Breast epithelium (tissue), 4 donors: ENCODE results near the gene ACOD1. TPM values are rescaled to one million over a fixed set of nuclear protein-coding genes. Genes with fewer than 3 reads are reported as not detected.

Source experiments
- DNase-seq, 2 donors: peaks; one replicate each; pipeline ENCODE4 v3.0.0-alpha.2; 2019; ENCODE audit warnings: low spot score in 2 of 2
- H3K27ac ChIP-seq, 2 donors: fragments of 200-600 bp; sonication (generic) in 1 of 2; one replicate each; pipeline ENCODE4 v1.5.1; 2016 to 2019; ENCODE audit warnings: mild to moderate bottlenecking in 1 of 2
- H3K27me3 ChIP-seq, 2 donors: fragments of 200-600 bp; sonication (generic) in 1 of 2; one replicate each; pipeline versions ENCODE4 v1.5.1 to v1.6.0; 2017 to 2019; ENCODE audit warnings: control low read depth in 1 of 2, mild to moderate bottlenecking in 1 of 2
- H3K36me3 ChIP-seq: fragments of 200-600 bp; one replicate; pipeline ENCODE4 v1.5.1; 2019
- H3K4me1 ChIP-seq, 2 donors: fragments of 200-600 bp; sonication (generic); one replicate each; pipeline ENCODE4 v1.5.1; 2016 to 2019; ENCODE audit warnings: control low read depth in 1 of 2
- H3K4me3 ChIP-seq, 3 donors: fragments of 200-600 bp; sonication (generic); 1 replicate in 2 of 3; 2 replicates in 1 of 3; pipeline ENCODE4 v1.5.1; 2016 to 2019; ENCODE audit warnings: mild to moderate bottlenecking in 3 of 3, moderate library complexity in 2 of 3
- H3K9me3 ChIP-seq, 2 donors: fragments of 200-600 bp; sonication (generic) in 1 of 2; one replicate each; pipeline ENCODE4 v1.5.1; 2016 to 2019; ENCODE audit warnings: control low read depth in 1 of 2
- CTCF ChIP-seq, 3 donors: fragments of 450-650 bp; IDR thresholded peaks; one replicate each; pipeline ENCODE4 v1.5.1; 2016 to 2017; ENCODE audit warnings: antibody characterized with exemption in 3 of 3, mild to moderate bottlenecking in 3 of 3, moderate library complexity in 3 of 3
- POLR2A ChIP-seq: fragments of 450-650 bp; IDR thresholded peaks from one replicate; pipeline ENCODE4 v1.6.1; 2016; ENCODE audit warnings: antibody characterized with exemption, mild to moderate bottlenecking, moderate library complexity
- POLR2AphosphoS5 ChIP-seq, 3 donors: sonication (generic); formaldehyde crosslinking; IDR thresholded peaks; one replicate each; pipeline ENCODE4 v1.6.1; 2017; ENCODE audit warnings: antibody characterized with exemption in 3 of 3
- intact Hi-C: fragments of 100-400 bp; cut with DNase I; formaldehyde crosslinking; loops from one replicate; pipeline ENCODE4 v1.15.1; 2023; ENCODE audit warnings: low total_unique reads
- total RNA-seq, 3 donors: library from RNA; depleted of rRNA; stranded (reverse); fragments of >200 nt; gene quantifications; one replicate each; pipeline ENCODE4 v1.1.0, GENCODE V29; 2016

Gene ACOD1
- total RNA-seq, 3 donors from 2014 or later: not detected

GRCh38 chr13:76934671-76935070 lies 13.6 kb upstream of the ACOD1 start:
- peaks cover 0 to 5% of the 10 kb centered on the region in 2 donors for H3K9me3 ChIP-seq
- no peaks in the 10 kb centered on the region for H3K4me1 ChIP-seq
- TF ChIP-seq POLR2AphosphoS5 (IDR thresholded peaks at IDR 0.05) (no peak), POLR2A (no peak), CTCF (IDR thresholded peaks at IDR 0.05) (no peak)
- intact Hi-C loops: no loop called here
- no peaks in the 10 kb centered on the region for H3K36me3 ChIP-seq
- no peaks in the 10 kb centered on the region for H3K27me3 ChIP-seq
- no peak for DNase-seq
- no peak overlapping the region for H3K27ac ChIP-seq
- no peak overlapping the region for H3K4me3 ChIP-seq

DNA sequence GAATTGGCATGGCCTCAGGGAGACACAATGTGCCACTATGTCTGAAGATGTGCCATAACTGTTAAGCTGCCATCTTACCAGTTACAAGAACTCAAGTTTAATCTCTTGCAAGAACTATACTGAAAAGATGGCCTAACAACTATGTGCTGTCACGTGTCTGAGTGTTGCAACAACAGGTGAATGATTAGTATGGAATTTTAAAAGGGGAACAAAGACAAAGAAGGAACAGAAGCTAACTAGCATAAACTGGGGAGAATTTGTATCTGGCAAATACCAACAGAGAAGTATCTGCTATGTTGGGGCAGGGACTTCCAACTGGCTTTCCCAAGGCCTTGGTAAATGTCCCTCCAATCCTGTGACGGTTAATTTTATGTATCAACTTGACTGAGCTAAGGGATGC lies 11.5 kb upstream of the ACOD1 start:
- TF ChIP-seq CTCF (IDR thresholded peaks at IDR 0.05) (no peak), POLR2AphosphoS5 (IDR thresholded peaks at IDR 0.05) (no peak), POLR2A (no peak)
- no peak for DNase-seq
- peaks cover 0 to 4% of the 10 kb centered on the region in 2 donors for H3K9me3 ChIP-seq
- H3K27me3 ChIP-seq: no peaks in the 10 kb centered on the region
- intact Hi-C loops: no loop called here
- no peaks in the 10 kb centered on the region for H3K36me3 ChIP-seq
- no peak overlapping the region for H3K4me3 ChIP-seq
- H3K27ac ChIP-seq: no peak overlapping the region
- H3K4me1 ChIP-seq: no peaks in the 10 kb centered on the region

- Histone ChIP-seq H3K4me1 (no peaks in the 10 kb centered on the region), H3K27ac (no peak overlapping the region), H3K4me3 (no peak overlapping the region), H3K9me3 (no peaks in the 10 kb centered on the region), H3K27me3 (no peaks in the 10 kb centered on the region), H3K36me3 (no peaks in the 10 kb centered on the region)
- DNase-seq: no peak
- no peak for TF ChIP-seq POLR2AphosphoS5 (IDR thresholded peaks at IDR 0.05)
- TF ChIP-seq POLR2A: no peak
- no peak for TF ChIP-seq CTCF (IDR thresholded peaks at IDR 0.05)
- intact Hi-C loops: no loop called here
These were observed 11.0 kb upstream of the ACOD1 start for GRCh38 chr13:76937281-76937820.

DNA sequence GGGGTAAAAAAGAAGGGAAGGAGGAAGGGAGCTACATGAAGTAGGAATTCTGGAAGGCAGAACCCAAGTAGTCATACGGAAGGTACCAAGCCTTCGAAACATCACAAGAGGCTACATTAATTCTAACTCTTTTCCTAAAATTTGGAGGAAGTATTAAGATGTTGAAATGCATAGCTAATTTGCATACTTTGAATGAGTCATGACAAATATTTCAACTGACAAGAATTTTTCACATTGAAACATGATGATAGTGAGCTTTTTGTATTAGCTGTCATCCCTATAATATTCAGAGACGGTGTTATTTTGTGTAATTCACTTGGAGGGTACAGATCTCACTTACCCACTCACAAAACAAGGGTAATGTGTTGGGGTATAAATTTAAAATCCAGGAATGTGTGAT lies 9.1 kb upstream of the ACOD1 start:
- Histone ChIP-seq H3K27ac (no peak overlapping the region), H3K4me1 (no peaks in the 10 kb centered on the region), H3K9me3 (no peaks in the 10 kb centered on the region), H3K4me3 (no peak overlapping the region), H3K27me3 (no peaks in the 10 kb centered on the region), H3K36me3 (no peaks in the 10 kb centered on the region)
- no peak for DNase-seq
- TF ChIP-seq POLR2AphosphoS5 (IDR thresholded peaks at IDR 0.05) (no peak), POLR2A (no peak), CTCF (IDR thresholded peaks at IDR 0.05) (no peak)
- intact Hi-C loops: no loop called here

- Histone ChIP-seq H3K27me3 (no peaks in the 10 kb centered on the region), H3K9me3 (no peaks in the 10 kb centered on the region), H3K36me3 (no peaks in the 10 kb centered on the region), H3K27ac (no peak overlapping the region), H3K4me1 (no peaks in the 10 kb centered on the region), H3K4me3 (no peak overlapping the region)
- intact Hi-C loops: no loop called here
- TF ChIP-seq POLR2AphosphoS5 (IDR thresholded peaks at IDR 0.05): no peak
- no peak for TF ChIP-seq CTCF (IDR thresholded peaks at IDR 0.05)
- no peak for TF ChIP-seq POLR2A
- DNase-seq: no peak
These were observed 5.9 kb upstream of the ACOD1 start for GRCh38 chr13:76942363-76942762.
